GM12878 (cell line): ENCODE data around the gene PRG3. TPM values are rescaled to one million over a fixed set of nuclear protein-coding genes. Genes with fewer than 3 reads are reported as not detected.
A peak's percentile ranks its signal among the peaks of the same experiment; 100 is the strongest.

Experiments used
- BACH1 ChIP-seq: fragments of 450-650 bp; IDR thresholded peaks from 2 replicates; pipeline ENCODE4 v1.6.1; 2017; ENCODE audit warnings: mild to moderate bottlenecking, borderline replicate concordance
- BRCA1 ChIP-seq: IDR thresholded peaks from 2 replicates; pipeline ENCODE4 v1.6.1; 2011; ENCODE audit warnings: low read depth, low read length, improper control_type of control experiment
- EED ChIP-seq: sonication (generic); IDR thresholded peaks from 2 replicates; pipeline ENCODE4 v1.6.1; 2016; ENCODE audit warnings: antibody characterized with exemption, low read depth
- KDM1A ChIP-seq: fragments of 200-600 bp; sonication (generic); IDR thresholded peaks from 2 replicates; pipeline ENCODE4 v1.6.1; 2016; ENCODE audit warnings: borderline replicate concordance
- MEF2B ChIP-seq: fragments of 450-650 bp; IDR thresholded peaks from 2 replicates; pipeline ENCODE4 v1.6.1; 2018; ENCODE audit warnings: mild to moderate bottlenecking, moderate library complexity; ENCODE audit not compliant: partially characterized antibody, poor library complexity, severe bottlenecking
- NFXL1 ChIP-seq: fragments of 450-650 bp; IDR thresholded peaks from 2 replicates; pipeline ENCODE4 v1.6.1; 2017; ENCODE audit warnings: antibody characterized with exemption, mild to moderate bottlenecking, borderline replicate concordance
- NFYB ChIP-seq: IDR thresholded peaks from 2 replicates; pipeline ENCODE4 v1.6.1; 2011; ENCODE audit warnings: low read depth, mild to moderate bottlenecking, low read length, improper control_type of control experiment, moderate library complexity; ENCODE audit not compliant: insufficient read depth
- NR2C1 ChIP-seq: fragments of 450-650 bp; IDR thresholded peaks from 2 replicates; pipeline ENCODE4 v1.6.1; 2017; ENCODE audit warnings: antibody characterized with exemption, mild to moderate bottlenecking, moderate library complexity
- PAX8 ChIP-seq: fragments of 450-650 bp; IDR thresholded peaks from 2 replicates; pipeline ENCODE4 v1.6.1; 2017; ENCODE audit warnings: mild to moderate bottlenecking, moderate library complexity
- RAD51 ChIP-seq: fragments of 450-650 bp; IDR thresholded peaks from 2 replicates; pipeline ENCODE4 v1.6.1; 2016; ENCODE audit warnings: moderate library complexity, mild to moderate bottlenecking, inconsistent platforms
- RCOR1 ChIP-seq: conservative IDR thresholded peaks from 2 replicates; pipeline ENCODE4 v1.6.1; 2012; ENCODE audit warnings: low read depth, low read length, improper control_type of control experiment
- ZSCAN29 ChIP-seq: fragments of 450-650 bp; IDR thresholded peaks from 2 replicates; pipeline ENCODE4 v1.6.1; 2017; ENCODE audit warnings: mild to moderate bottlenecking, moderate library complexity
- polyA plus RNA-seq, 11 experiments: library from polyadenylated mRNA; depleted of rRNA in 4 of 11; unstranded in 6 of 11; stranded (reverse) in 5 of 11; fragments of >200 nt; fragmentation: Nextera tagmentation in 4 of 11; fragmentation: Illumina TruSeq in 1 of 11; extraction: Ambion mirVana in 4 of 11; extraction: Trizol in 1 of 11; gene quantifications; 1 replicate in 1 of 11; 2 replicates in 10 of 11; pipeline versions ENCODE4 v1.2.1 to v1.2.3, GENCODE V29; 2011 to 2016; ENCODE audit warnings: inconsistent platforms in 2 of 11, missing spikeins in 2 of 11, low read depth in 1 of 11
- total RNA-seq, 4 experiments: library from RNA; depleted of rRNA in 3 of 4; stranded (reverse); fragments of >200 nt in 3 of 4; fragmentation: Illumina TruSeq in 1 of 4; extraction: Trizol in 1 of 4; gene quantifications; 2 replicates each; pipeline versions ENCODE4 v1.2.1 to v1.2.3, GENCODE V29; 2013 to 2021
- TF ChIP-seq, protein P1 (sequence below): fragments of 450-650 bp; IDR thresholded peaks from 2 replicates; pipeline ENCODE4 v1.6.1; 2017; ENCODE audit warnings: mild to moderate bottlenecking, moderate library complexity
- TF ChIP-seq, protein P2 (sequence below): IDR thresholded peaks from 2 replicates; pipeline ENCODE4 v1.6.1; 2012; ENCODE audit warnings: mild to moderate bottlenecking, low read depth, low read length
- TF ChIP-seq, protein P3 (sequence below): IDR thresholded peaks from 2 replicates; pipeline ENCODE4 v1.6.1; 2012; ENCODE audit warnings: low read depth, low read length, improper control_type of control experiment
- TF ChIP-seq, protein P4 (sequence below): IDR thresholded peaks from 2 replicates; pipeline ENCODE4 v1.6.1; 2012; ENCODE audit warnings: low read depth, low read length, improper control_type of control experiment
- TF ChIP-seq, protein P5 (sequence below): IDR thresholded peaks from 2 replicates; pipeline ENCODE4 v1.6.1; 2011; ENCODE audit warnings: borderline replicate concordance, low read depth, mild to moderate bottlenecking, moderate library complexity, mixed read lengths, low read length; ENCODE audit not compliant: insufficient read depth; ENCODE audit errors: extremely low read length

The PRG3 gene
- total and polyA plus RNA-seq, 10 of the 15 experiments (the other 5 are each of a cell fraction or from before 2014, with no cell fraction given) = not detected

DNA sequence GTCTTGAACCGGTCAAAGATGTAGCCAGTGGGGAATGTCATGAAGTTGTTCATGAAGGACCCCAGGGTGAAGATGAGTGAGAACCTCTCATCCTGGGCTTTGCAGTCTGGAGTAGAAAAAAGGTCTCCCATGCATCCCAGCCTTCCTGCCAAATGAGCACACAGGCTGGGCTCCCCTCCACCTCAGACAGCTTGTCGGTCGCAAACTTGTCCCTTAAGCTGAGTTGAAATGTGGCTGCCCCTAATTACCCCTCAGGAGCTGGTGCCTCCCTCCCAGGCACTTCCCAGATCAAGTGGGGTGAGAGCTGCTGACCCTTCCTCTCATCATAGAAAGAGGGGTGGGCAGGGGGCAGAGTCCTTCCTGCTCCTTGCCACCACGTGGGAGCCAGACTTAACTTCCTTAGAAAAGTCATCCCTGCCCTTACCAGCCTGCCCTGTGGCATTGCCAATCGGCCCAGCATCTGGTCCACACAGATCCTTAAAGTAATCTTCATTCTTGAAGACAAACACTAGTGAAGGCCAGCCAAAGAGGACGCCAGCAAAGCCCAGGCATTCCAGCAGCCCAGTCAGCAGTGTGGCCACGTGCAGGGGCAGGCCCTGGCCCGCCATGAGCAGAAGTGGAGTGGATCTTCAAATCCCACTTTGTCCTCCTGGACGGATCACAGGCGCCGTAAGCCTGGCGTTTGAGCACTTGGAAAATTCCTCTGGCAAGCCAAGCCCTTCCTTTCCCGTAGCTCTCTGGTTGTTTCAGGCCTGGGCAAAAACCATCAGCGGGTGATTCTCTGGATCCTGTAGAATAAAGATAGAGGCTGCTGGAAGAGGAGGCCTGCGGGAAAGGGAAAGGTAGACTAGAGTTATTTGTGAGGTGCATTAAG is 44.9 kb upstream of the PRG3 start (continued):
- TF ChIP-seq, protein P1, sequence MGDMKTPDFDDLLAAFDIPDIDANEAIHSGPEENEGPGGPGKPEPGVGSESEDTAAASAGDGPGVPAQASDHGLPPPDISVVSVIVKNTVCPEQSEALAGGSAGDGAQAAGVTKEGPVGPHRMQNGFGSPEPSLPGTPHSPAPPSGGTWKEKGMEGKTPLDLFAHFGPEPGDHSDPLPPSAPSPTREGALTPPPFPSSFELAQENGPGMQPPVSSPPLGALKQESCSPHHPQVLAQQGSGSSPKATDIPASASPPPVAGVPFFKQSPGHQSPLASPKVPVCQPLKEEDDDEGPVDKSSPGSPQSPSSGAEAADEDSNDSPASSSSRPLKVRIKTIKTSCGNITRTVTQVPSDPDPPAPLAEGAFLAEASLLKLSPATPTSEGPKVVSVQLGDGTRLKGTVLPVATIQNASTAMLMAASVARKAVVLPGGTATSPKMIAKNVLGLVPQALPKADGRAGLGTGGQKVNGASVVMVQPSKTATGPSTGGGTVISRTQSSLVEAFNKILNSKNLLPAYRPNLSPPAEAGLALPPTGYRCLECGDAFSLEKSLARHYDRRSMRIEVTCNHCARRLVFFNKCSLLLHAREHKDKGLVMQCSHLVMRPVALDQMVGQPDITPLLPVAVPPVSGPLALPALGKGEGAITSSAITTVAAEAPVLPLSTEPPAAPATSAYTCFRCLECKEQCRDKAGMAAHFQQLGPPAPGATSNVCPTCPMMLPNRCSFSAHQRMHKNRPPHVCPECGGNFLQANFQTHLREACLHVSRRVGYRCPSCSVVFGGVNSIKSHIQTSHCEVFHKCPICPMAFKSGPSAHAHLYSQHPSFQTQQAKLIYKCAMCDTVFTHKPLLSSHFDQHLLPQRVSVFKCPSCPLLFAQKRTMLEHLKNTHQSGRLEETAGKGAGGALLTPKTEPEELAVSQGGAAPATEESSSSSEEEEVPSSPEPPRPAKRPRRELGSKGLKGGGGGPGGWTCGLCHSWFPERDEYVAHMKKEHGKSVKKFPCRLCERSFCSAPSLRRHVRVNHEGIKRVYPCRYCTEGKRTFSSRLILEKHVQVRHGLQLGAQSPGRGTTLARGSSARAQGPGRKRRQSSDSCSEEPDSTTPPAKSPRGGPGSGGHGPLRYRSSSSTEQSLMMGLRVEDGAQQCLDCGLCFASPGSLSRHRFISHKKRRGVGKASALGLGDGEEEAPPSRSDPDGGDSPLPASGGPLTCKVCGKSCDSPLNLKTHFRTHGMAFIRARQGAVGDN = peak; percentile 91
- TF ChIP-seq, protein P2, sequence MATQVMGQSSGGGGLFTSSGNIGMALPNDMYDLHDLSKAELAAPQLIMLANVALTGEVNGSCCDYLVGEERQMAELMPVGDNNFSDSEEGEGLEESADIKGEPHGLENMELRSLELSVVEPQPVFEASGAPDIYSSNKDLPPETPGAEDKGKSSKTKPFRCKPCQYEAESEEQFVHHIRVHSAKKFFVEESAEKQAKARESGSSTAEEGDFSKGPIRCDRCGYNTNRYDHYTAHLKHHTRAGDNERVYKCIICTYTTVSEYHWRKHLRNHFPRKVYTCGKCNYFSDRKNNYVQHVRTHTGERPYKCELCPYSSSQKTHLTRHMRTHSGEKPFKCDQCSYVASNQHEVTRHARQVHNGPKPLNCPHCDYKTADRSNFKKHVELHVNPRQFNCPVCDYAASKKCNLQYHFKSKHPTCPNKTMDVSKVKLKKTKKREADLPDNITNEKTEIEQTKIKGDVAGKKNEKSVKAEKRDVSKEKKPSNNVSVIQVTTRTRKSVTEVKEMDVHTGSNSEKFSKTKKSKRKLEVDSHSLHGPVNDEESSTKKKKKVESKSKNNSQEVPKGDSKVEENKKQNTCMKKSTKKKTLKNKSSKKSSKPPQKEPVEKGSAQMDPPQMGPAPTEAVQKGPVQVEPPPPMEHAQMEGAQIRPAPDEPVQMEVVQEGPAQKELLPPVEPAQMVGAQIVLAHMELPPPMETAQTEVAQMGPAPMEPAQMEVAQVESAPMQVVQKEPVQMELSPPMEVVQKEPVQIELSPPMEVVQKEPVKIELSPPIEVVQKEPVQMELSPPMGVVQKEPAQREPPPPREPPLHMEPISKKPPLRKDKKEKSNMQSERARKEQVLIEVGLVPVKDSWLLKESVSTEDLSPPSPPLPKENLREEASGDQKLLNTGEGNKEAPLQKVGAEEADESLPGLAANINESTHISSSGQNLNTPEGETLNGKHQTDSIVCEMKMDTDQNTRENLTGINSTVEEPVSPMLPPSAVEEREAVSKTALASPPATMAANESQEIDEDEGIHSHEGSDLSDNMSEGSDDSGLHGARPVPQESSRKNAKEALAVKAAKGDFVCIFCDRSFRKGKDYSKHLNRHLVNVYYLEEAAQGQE = no peak
- TF ChIP-seq NR2C1 (no peak), KDM1A (no peak), PAX8 (no peak), RCOR1 (no peak), MEF2B (peak; percentile 21), BRCA1 (no peak), ZSCAN29 (no peak), BACH1 (no peak), NFYB (no peak), EED (0 out of 2 replicates have a peak, but pooled peaks have one; percentile 20), RAD51 (peak; percentile 18; the same call in 1 of the 2 replicates), NFXL1 (no peak)
- TF ChIP-seq, protein P3, sequence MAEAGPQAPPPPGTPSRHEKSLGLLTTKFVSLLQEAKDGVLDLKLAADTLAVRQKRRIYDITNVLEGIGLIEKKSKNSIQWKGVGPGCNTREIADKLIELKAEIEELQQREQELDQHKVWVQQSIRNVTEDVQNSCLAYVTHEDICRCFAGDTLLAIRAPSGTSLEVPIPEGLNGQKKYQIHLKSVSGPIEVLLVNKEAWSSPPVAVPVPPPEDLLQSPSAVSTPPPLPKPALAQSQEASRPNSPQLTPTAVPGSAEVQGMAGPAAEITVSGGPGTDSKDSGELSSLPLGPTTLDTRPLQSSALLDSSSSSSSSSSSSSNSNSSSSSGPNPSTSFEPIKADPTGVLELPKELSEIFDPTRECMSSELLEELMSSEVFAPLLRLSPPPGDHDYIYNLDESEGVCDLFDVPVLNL = no peak
- TF ChIP-seq, protein P4, sequence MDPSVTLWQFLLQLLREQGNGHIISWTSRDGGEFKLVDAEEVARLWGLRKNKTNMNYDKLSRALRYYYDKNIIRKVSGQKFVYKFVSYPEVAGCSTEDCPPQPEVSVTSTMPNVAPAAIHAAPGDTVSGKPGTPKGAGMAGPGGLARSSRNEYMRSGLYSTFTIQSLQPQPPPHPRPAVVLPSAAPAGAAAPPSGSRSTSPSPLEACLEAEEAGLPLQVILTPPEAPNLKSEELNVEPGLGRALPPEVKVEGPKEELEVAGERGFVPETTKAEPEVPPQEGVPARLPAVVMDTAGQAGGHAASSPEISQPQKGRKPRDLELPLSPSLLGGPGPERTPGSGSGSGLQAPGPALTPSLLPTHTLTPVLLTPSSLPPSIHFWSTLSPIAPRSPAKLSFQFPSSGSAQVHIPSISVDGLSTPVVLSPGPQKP = no peak
- TF ChIP-seq, protein P5, sequence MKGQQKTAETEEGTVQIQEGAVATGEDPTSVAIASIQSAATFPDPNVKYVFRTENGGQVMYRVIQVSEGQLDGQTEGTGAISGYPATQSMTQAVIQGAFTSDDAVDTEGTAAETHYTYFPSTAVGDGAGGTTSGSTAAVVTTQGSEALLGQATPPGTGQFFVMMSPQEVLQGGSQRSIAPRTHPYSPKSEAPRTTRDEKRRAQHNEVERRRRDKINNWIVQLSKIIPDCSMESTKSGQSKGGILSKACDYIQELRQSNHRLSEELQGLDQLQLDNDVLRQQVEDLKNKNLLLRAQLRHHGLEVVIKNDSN = no peak
